ENCODE results near the gene BRINP3. TPM values are rescaled to one million over a fixed set of nuclear protein-coding genes. Genes with fewer than 3 reads are reported as not detected.

The BRINP3 gene
- total RNA-seq, 1 donor from 2014 or later, result 0.77 TPM

GRCh38 chr1:190429932-190430331 lies 47.7 kb downstream of the BRINP3 start:
- H3K27ac Mint-ChIP-seq (ENCODE audit: unreplicated experiment), result no peak overlapping the region
- no peaks in the 10 kb centered on the region for H3K36me3 Mint-ChIP-seq (ENCODE audit: low read depth)
- H3K4me3 Mint-ChIP-seq, result no peak overlapping the region
- no peak for TF ChIP-seq CTCF (conservative IDR thresholded peaks at IDR 0.05)
- no peaks in the 10 kb centered on the region for H3K4me1 Mint-ChIP-seq
- H3K9me3 Mint-ChIP-seq, result no peaks in the 10 kb centered on the region
- H3K27me3 Mint-ChIP-seq (ENCODE audit: low read depth), result peaks cover under 1% of the 10 kb centered on the region
- DNase-seq (ENCODE audit: low read depth, low spot score), result no peak

- H3K36me3 Mint-ChIP-seq (ENCODE audit: low read depth), result no peaks in the 10 kb centered on the region
- H3K27me3 Mint-ChIP-seq (ENCODE audit: low read depth), result peaks cover 4% of the 10 kb centered on the region
- no peak overlapping the region for H3K27ac Mint-ChIP-seq (ENCODE audit: unreplicated experiment)
- no peak for DNase-seq (ENCODE audit: low read depth, low spot score)
- no peaks in the 10 kb centered on the region for H3K9me3 Mint-ChIP-seq
- TF ChIP-seq CTCF (conservative IDR thresholded peaks at IDR 0.05), result no peak
- H3K4me1 Mint-ChIP-seq, result no peaks in the 10 kb centered on the region
- no peak overlapping the region for H3K4me3 Mint-ChIP-seq
Observed at GRCh38 chr1:190429141-190429540, 48.5 kb downstream of the BRINP3 start.

GRCh38 chr1:190416239-190416638 lies 61.4 kb downstream of the BRINP3 start:
- DNase-seq (ENCODE audit: low read depth, low spot score), result no peak
- no peak overlapping the region for H3K27ac Mint-ChIP-seq (ENCODE audit: unreplicated experiment)
- no peaks in the 10 kb centered on the region for H3K36me3 Mint-ChIP-seq (ENCODE audit: low read depth)
- H3K4me3 Mint-ChIP-seq, result no peak overlapping the region
- TF ChIP-seq CTCF (conservative IDR thresholded peaks at IDR 0.05), result peak; percentile 31
- no peaks in the 10 kb centered on the region for H3K4me1 Mint-ChIP-seq
- H3K27me3 Mint-ChIP-seq (ENCODE audit: low read depth), result peaks cover 13% of the 10 kb centered on the region
- H3K9me3 Mint-ChIP-seq, result no peaks in the 10 kb centered on the region

- no peaks in the 10 kb centered on the region for H3K4me1 Mint-ChIP-seq
- no peak for TF ChIP-seq CTCF (conservative IDR thresholded peaks at IDR 0.05)
- H3K27ac Mint-ChIP-seq (ENCODE audit: unreplicated experiment), result no peak overlapping the region
Observed at GRCh38 chr1:190413142-190413541, 64.5 kb downstream of the BRINP3 start.

GRCh38 chr1:190403402-190403801 lies 74.3 kb downstream of the BRINP3 start:
- H3K36me3 Mint-ChIP-seq (ENCODE audit: low read depth), result no peaks in the 10 kb centered on the region
- H3K4me1 Mint-ChIP-seq, result no peaks in the 10 kb centered on the region
- H3K27me3 Mint-ChIP-seq (ENCODE audit: low read depth), result peaks cover 5% of the 10 kb centered on the region
- peaks cover 6% of the 10 kb centered on the region for H3K9me3 Mint-ChIP-seq
- no peak overlapping the region for H3K27ac Mint-ChIP-seq (ENCODE audit: unreplicated experiment)
- no peak overlapping the region for H3K4me3 Mint-ChIP-seq
- no peak for TF ChIP-seq CTCF (conservative IDR thresholded peaks at IDR 0.05)
- DNase-seq (ENCODE audit: low read depth, low spot score), result no peak

More at GRCh38 chr1:190413142-190413541, 64.5 kb downstream of the BRINP3 start:
- DNase-seq (ENCODE audit: low read depth, low spot score), result no peak
- Mint-ChIP-seq H3K36me3 (ENCODE audit: low read depth) (no peaks in the 10 kb centered on the region), H3K9me3 (no peaks in the 10 kb centered on the region), H3K27me3 (ENCODE audit: low read depth) (peaks cover 8% of the 10 kb centered on the region), H3K4me3 (no peak overlapping the region)

GRCh38 chr1:190399233-190399632 lies 78.4 kb downstream of the BRINP3 start:
- no peaks in the 10 kb centered on the region for H3K36me3 Mint-ChIP-seq (ENCODE audit: low read depth)

More at GRCh38 chr1:190399233-190399632, 78.4 kb downstream of the BRINP3 start:
- no peak overlapping the region for H3K27ac Mint-ChIP-seq (ENCODE audit: unreplicated experiment)
- TF ChIP-seq CTCF (conservative IDR thresholded peaks at IDR 0.05), result no peak
- DNase-seq (ENCODE audit: low read depth, low spot score), result no peak
- no peaks in the 10 kb centered on the region for H3K4me1 Mint-ChIP-seq
- H3K9me3 Mint-ChIP-seq, result peaks cover 6% of the 10 kb centered on the region
- peaks cover 15% of the 10 kb centered on the region for H3K27me3 Mint-ChIP-seq (ENCODE audit: low read depth)
- H3K4me3 Mint-ChIP-seq, result no peak overlapping the region

All from neural crest cell (in vitro differentiated cells).